GM18861 (cell line): ENCODE data around the gene ARHGEF19.

ENCODE experiments used
- ATAC-seq: cut with Tn5 transposase; IDR thresholded peaks from one replicate; pipeline ENCODE4 v1.9.1; 2021; ENCODE audit not compliant: unreplicated experiment

The ARHGEF19 gene

DNA sequence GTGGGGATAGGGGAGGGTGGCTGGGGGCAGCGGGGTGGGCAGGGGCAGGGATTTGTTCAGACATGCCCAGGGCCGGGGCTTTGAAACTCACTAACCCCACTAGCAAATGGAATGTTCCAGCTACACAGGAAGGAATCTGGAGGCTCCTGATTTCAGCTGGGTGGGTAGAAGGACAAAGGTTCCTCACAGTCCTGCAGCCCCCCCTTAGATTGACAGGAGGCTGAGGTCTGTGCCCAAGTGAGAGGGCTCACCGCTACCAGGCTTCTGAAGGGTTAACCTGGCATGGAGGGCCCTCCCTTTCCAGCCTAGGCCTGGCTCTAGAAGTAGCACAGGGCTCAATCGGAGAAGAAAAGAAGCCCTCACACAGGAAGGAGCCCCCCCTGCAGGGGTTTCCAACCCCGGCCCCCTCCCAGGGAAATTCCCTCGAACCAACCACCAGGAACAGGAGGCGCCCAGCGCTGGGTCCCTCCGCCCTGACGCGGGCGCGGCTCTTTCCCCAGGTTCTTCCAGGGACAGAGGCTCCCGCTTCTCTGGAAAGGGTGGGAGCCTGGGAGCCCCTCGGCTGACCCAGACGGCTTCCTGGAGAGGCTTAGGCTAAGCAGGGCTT is 59.9 kb downstream of the ARHGEF19 start:
- ATAC-seq = no peak

DNA sequence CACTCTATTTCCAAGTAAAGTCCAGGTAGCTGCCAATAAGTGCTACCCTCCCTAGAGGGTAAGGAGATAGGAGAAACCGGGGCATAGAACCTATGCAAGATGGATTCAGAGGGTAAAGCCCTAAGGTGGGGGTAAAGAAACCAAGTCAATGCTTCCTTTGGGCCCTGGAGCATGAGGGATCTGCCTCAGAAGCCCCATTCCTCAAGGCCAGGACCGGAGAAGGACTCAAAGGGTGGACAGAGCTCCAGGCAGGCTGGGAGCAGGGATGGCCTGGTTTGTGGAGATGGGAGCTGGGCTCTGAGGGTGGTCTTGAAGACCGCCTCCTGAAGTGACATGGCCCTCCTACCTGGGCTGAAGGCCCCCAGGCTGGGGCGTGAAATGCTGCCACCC is 60.5 kb downstream of the ARHGEF19 start:
- no peak for ATAC-seq

DNA sequence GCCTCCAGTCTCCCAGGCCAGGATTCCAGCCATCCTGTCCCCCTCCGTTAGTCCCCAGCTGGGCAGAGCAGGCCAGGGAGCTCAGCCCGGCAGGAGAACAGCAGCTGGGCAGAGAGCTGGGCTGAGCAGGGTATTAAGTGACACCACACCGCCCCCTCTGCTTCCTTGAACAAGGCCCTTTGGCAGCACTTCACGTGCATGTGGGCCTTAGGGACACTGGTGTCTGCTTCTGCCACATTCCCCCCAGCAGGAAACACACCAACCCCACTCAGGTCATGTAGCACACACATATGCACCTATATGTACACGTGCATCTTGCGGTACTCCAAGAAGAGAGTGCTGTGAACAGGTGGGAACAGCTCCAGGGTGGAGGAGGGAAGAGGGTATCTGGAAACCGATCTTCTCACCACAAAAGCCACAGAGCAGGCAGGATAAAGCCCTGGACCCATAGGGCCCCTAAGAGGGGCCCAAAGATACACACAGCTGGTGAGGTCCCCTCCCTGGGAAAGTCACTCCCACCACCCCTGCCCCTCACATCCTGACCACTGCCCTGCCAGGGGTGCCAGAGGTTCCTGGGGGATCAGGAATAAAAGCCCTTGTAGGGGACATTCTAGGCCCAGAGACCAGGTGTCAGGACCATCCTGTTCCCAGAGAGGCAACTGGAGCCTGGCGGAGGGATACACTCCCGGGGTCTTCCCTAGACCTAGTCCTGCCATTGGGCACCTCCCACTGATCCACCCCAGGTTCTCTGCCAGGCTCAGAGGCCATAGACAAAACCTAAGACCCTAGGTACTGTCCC is 61.1 kb downstream of the ARHGEF19 start:
- ATAC-seq = no peak

DNA sequence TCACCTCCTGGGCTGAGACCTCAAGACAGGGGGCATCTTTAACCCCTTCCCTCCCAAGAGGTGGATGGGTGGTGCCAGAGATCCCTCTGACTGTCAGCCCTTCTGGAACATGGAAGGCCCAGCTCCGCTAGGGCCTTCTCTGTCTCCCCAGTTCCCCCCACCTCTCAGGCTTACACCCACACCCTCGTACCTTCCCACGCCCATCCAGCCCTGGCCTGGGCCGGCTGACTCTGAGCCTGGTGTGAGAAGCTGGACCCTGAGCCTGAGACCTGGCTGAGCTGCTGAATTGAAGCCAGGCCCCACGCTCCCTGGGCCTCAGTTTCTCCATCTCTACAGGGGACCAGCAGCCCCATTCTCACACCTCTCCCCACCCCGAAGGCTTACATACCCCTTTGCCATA is 61.9 kb downstream of the ARHGEF19 start:
- ATAC-seq = no peak

- ATAC-seq = no peak
Observed at GRCh38 chr1:16149702-16150488, 62.6 kb downstream of the ARHGEF19 start.

- no peak for ATAC-seq
Observed at GRCh38 chr1:16149146-16149545, 63.3 kb downstream of the ARHGEF19 start.

DNA sequence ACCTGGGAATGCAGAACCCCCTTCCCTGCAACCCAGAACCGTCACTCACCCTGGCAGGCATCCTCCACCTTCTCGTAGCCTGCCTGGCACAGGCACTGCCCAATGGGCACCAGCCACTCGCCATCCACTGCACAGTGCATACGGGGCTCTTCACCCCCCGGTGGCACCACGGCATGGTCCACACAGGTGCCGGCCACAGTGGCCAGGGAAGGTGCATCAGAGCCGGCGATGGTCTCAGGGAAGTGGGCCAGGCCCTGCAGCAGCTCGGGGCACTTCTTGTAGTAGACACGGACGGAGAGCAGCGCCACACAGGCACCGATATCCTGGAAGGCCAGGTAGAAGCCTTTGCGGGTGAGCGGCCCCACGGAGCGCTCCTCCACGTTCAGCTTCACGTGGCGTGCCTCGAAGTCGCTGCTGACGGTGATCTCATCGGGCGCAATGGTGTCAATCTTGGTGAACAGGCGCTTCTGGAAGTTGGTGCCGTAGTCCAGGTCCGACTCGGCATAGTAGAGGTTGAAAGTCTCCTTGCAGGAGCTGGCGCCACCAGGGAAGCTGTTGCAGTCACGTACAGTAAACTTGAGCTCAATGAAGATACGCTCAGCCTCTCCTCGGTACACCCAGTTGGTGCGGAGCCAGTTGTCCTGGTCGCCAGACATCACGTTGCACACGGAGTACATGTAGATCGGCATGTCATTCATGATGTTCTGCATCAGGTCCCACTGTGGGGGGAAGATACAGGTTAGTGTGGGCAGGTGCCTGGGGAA is 63.9 kb downstream of the ARHGEF19 start:
- ATAC-seq = no peak
